GM23338 (cell line): ENCODE measurements around the gene ZNHIT1.

Experiments
- CREB1 ChIP-seq: fragments of 250-450 bp; sonication (Bioruptor Pico); IDR thresholded peaks from 2 replicates; pipeline ENCODE4 v1.5.0; 2020; ENCODE audit warnings: low read depth, mild to moderate bottlenecking, moderate library complexity
- CTCF ChIP-seq, 2 experiments: fragments of 200-600 bp in 1 of 2; sonication (generic) in 1 of 2; conservative IDR thresholded peaks; 2 replicates each; pipeline versions ENCODE4 v1.5.1 to v1.6.1; 2016 to 2017; ENCODE audit warnings: antibody characterized with exemption in 2 of 2, low read depth in 2 of 2, mild to moderate bottlenecking in 2 of 2, moderate library complexity in 1 of 2
- EZH2 ChIP-seq: fragments of 200-600 bp; sonication (generic); IDR thresholded peaks from one replicate; pipeline ENCODE4 v1.8.0; 2017; ENCODE audit warnings: antibody characterized with exemption, mild to moderate bottlenecking, low read depth; ENCODE audit not compliant: unreplicated experiment
- EZH2phosphoT487 ChIP-seq: fragments of 200-600 bp; sonication (generic); IDR thresholded peaks from one replicate; pipeline ENCODE4 v1.8.1; 2018; ENCODE audit warnings: antibody characterized with exemption; ENCODE audit not compliant: unreplicated experiment
- NANOG ChIP-seq: IDR thresholded peaks from 2 replicates; pipeline ENCODE4 v1.6.1; 2016; ENCODE audit warnings: antibody characterized with exemption, borderline replicate concordance
- POLR2AphosphoS5 ChIP-seq: IDR thresholded peaks from 2 replicates; pipeline ENCODE4 v1.6.1; 2016; ENCODE audit warnings: antibody characterized with exemption, low read depth
- STAT1 ChIP-seq: IDR thresholded peaks from one replicate; pipeline ENCODE4 v1.6.1; 2016; ENCODE audit warnings: antibody characterized with exemption; ENCODE audit not compliant: unreplicated experiment
- ZNF114 ChIP-seq: fragments of 250-450 bp; sonication (Bioruptor Pico); IDR thresholded peaks from 2 replicates; pipeline ENCODE4 v1.5.0; 2020; ENCODE audit warnings: mild to moderate bottlenecking, moderate library complexity

DNA sequence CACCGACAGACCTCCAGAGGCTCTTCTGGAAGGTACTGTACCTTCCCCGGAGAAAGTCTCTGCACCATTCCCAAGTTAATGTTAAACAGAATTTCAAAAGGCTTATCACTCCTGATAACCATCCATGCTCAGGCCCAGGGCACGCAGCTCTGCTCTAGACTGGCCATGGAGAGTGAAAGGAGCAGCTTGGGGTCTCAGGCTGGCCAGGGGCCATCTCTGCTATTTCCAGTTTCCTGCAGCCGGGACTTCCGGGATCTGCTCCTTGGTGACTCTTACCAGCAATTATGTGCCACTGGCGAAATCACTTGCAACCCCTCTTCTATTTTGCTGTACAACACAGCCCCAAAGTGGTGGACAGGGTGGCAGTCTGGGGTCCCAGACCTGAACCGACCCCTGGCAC, 13.7 kb downstream of the ZNHIT1 start:
- TF ChIP-seq CTCF (conservative IDR thresholded peaks at IDR 0.05; ENCODE audit: low read depth in 2 of 2) (no peak), EZH2 (no peak), STAT1 (no peak), POLR2AphosphoS5 (no peak), ZNF114 (CRISPR knock-in tag) (no peak), NANOG (no peak), EZH2phosphoT487 (no peak), CREB1 (CRISPR knock-in tag) (no peak)
